ENCODE data around the gene RETREG3. TPM values are rescaled to one million over a fixed set of nuclear protein-coding genes. Genes with fewer than 3 reads are reported as not detected.
A peak's percentile ranks its signal among the peaks of the same experiment; 100 is the strongest.

RETREG3 gene
- total RNA-seq, 1 donor from 2014 or later = 61.8 TPM

DNA sequence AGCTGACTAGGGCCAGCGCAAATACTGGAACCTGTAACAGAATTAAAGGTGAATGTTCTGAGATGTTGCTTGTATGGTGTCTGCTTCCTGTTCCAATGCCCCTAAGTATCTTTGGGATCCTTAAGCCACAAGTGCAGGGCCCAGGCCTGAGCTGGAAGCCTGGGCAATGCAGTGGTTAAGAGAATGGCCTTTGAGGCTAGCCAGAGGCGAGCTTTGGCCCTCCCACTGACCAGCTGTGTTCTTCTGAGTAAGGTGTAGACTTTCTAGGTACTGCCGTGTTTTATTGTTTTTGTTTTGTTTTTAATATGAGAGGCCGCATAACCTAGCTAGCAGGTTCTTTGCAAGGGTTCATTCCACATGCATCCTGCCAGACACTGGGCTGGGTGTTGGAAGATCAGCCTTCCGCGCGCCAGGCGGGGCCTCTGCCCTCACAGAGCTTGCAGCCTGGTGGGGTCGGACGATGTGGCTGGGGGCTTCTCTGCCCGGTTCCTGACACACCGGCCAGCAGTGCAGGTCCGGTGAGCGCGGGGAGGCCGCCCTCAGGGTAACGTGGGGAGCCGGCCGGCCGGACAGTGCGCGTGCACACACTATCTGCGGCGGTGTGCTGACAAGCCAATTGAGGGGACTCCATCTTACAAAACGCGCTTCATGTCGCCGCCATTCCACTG is 42.8 kb downstream of the RETREG3 start:
- no peak for TF ChIP-seq CTCF (IDR thresholded peaks at IDR 0.05)
- Mint-ChIP-seq H3K36me3 (ENCODE audit: low read depth) (peaks cover 18% of the 10 kb centered on the region), H3K27ac (ENCODE audit: unreplicated experiment) (peak overlapping the region; percentile 91), H3K27me3 (ENCODE audit: low read depth) (no peaks in the 10 kb centered on the region), H3K9me3 (ENCODE audit: low read depth) (no peaks in the 10 kb centered on the region), H3K4me3 (ENCODE audit: unreplicated experiment) (peak overlapping the region; percentile 89), H3K4me1 (ENCODE audit: low read depth) (peaks cover 44% of the 10 kb centered on the region)
- no peak for DNase-seq (ENCODE audit: low spot score)

DNA sequence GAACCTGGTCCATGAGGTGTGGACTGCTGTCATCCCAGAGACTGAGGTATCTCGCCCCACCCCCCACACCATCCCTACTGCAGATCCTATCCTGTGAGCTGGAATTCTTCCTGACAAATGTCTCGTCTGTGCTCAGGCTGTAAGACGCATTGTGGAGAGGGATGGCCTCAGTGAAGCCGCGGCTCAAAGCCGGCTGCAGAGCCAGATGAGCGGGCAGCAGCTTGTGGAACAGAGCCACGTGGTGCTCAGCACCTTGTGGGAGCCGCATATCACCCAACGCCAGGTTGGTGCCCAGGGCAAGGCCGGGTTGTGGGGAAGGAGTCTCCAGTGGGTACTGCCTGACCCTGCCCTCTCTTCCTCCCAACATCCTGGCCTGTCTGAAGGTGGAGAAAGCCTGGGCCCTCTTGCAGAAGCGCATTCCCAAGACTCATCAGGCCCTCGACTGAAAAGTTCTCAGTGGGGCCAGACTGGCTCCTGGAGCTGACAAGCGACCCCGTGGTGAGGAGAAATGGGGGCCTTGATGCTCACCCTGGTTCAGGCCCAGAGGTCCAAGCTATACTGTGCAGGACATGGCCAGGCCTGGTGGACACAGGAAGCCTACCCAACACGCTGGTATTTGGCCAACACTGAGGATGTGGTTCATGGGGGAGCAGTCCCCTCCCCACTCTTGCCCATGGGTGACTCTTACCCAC is 43.5 kb downstream of the RETREG3 start:
- no peak for DNase-seq (ENCODE audit: low spot score)
- Mint-ChIP-seq H3K36me3 (ENCODE audit: low read depth) (peaks cover 12% of the 10 kb centered on the region), H3K4me3 (ENCODE audit: unreplicated experiment) (no peak overlapping the region), H3K4me1 (ENCODE audit: low read depth) (peaks cover 47% of the 10 kb centered on the region), H3K27me3 (ENCODE audit: low read depth) (no peaks in the 10 kb centered on the region), H3K27ac (ENCODE audit: unreplicated experiment) (peak overlapping the region; percentile 91), H3K9me3 (ENCODE audit: low read depth) (no peaks in the 10 kb centered on the region)
- TF ChIP-seq CTCF (IDR thresholded peaks at IDR 0.05) = no peak

GRCh38 chr17:42564815-42565522 is 44.2 kb downstream of the RETREG3 start:
- Mint-ChIP-seq H3K4me1 (ENCODE audit: low read depth) (peaks cover 52% of the 10 kb centered on the region), H3K27me3 (ENCODE audit: low read depth) (no peaks in the 10 kb centered on the region), H3K36me3 (ENCODE audit: low read depth) (peaks cover 11% of the 10 kb centered on the region), H3K4me3 (ENCODE audit: unreplicated experiment) (no peak overlapping the region), H3K27ac (ENCODE audit: unreplicated experiment) (peak overlapping the region; percentile 51), H3K9me3 (ENCODE audit: low read depth) (no peaks in the 10 kb centered on the region)
- no peak for DNase-seq (ENCODE audit: low spot score)
- no peak for TF ChIP-seq CTCF (IDR thresholded peaks at IDR 0.05)

GRCh38 chr17:42563950-42564349 is 45.2 kb downstream of the RETREG3 start:
- peaks cover 7% of the 10 kb centered on the region for H3K36me3 Mint-ChIP-seq (ENCODE audit: low read depth)
- H3K9me3 Mint-ChIP-seq (ENCODE audit: low read depth) = no peaks in the 10 kb centered on the region
- peaks cover 48% of the 10 kb centered on the region for H3K4me1 Mint-ChIP-seq (ENCODE audit: low read depth)
- no peak for DNase-seq (ENCODE audit: low spot score)
- H3K27ac Mint-ChIP-seq (ENCODE audit: unreplicated experiment) = peak overlapping the region; percentile 61
- H3K27me3 Mint-ChIP-seq (ENCODE audit: low read depth) = no peaks in the 10 kb centered on the region
- peak overlapping the region; percentile 60 for H3K4me3 Mint-ChIP-seq (ENCODE audit: unreplicated experiment)
- no peak for TF ChIP-seq CTCF (IDR thresholded peaks at IDR 0.05)

GRCh38 chr17:42563543-42563942 is 45.6 kb downstream of the RETREG3 start:
- H3K4me3 Mint-ChIP-seq (ENCODE audit: unreplicated experiment) = peak overlapping the region; percentile 60
- TF ChIP-seq CTCF (IDR thresholded peaks at IDR 0.05) = no peak
- no peaks in the 10 kb centered on the region for H3K9me3 Mint-ChIP-seq (ENCODE audit: low read depth)
- peak overlapping the region; percentile 61 for H3K27ac Mint-ChIP-seq (ENCODE audit: unreplicated experiment)
- peaks cover 5% of the 10 kb centered on the region for H3K36me3 Mint-ChIP-seq (ENCODE audit: low read depth)
- no peak for DNase-seq (ENCODE audit: low spot score)
- H3K4me1 Mint-ChIP-seq (ENCODE audit: low read depth) = peaks cover 45% of the 10 kb centered on the region
- no peaks in the 10 kb centered on the region for H3K27me3 Mint-ChIP-seq (ENCODE audit: low read depth)

All from chondrocyte (in vitro differentiated cells).